HK-2 (cell line): Measurements from ENCODE around the gene STT3B.

Experiments
- DNase-seq: peaks from one replicate; pipeline ENCODE4 v3.0.0-alpha.2; 2018; ENCODE audit not compliant: unreplicated experiment

Gene STT3B

GRCh38 chr3:31639828-31640227 lies 107.1 kb downstream of the STT3B start:
- no peak for DNase-seq

GRCh38 chr3:31645256-31645655 lies 112.5 kb downstream of the STT3B start:
- DNase-seq = no peak

DNA sequence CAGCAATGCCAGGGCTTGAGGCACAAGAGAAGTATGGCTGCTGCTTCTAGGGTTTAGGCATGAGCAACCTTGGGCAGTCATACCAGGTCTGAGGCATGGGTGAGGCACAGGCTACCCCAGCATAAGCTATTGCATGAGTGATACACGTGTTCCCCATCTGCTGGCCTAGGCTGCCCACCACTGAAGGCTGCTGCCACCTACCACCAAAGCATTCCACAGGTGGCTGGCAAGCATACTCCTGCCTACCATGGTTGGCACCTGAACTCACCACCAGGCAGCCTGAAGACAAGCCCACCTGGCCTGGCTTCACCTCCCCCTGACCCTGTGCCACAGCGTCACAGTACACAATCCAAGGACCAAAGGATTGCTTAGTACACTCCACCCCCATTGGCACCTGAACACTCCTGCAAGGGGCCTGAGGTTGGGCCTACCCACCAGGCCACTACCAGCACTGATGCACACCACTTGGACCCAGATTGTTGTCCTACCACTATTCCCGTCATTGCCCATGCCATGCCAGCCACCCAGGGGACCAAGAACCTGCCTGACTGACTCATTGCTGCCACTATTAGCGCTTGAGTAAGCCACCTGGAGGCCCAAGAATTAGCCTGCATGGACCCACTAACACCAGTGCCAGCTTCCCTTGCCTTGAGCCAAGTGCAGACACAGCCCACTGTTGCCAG lies 115.7 kb downstream of the STT3B start:
- DNase-seq = no peak

GRCh38 chr3:31652296-31652695 lies 119.6 kb downstream of the STT3B start:
- no peak for DNase-seq

GRCh38 chr3:31653464-31653863 lies 120.7 kb downstream of the STT3B start:
- no peak for DNase-seq

DNA sequence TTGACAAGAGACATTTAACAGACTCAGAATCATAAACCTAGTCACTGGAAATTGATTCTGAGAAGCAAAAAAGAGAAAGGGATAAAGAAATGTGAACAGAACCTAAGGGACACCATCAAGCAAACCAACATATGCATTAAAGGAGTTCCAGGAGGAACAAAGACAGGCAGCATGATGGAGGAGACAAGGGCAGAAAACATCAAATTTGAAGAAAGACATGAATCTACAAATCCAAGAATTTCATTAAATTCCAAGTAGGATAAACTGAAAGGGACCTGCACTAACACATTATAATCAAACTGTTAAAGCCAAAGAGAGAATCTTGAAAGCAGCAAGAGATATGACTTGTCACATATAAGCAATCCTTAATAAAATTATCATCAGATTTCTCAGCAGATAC lies 122.3 kb downstream of the STT3B start:
- DNase-seq = no peak

GRCh38 chr3:31659246-31659645 lies 126.5 kb downstream of the STT3B start:
- no peak for DNase-seq

GRCh38 chr3:31661286-31661685 lies 128.6 kb downstream of the STT3B start:
- DNase-seq = no peak

DNA sequence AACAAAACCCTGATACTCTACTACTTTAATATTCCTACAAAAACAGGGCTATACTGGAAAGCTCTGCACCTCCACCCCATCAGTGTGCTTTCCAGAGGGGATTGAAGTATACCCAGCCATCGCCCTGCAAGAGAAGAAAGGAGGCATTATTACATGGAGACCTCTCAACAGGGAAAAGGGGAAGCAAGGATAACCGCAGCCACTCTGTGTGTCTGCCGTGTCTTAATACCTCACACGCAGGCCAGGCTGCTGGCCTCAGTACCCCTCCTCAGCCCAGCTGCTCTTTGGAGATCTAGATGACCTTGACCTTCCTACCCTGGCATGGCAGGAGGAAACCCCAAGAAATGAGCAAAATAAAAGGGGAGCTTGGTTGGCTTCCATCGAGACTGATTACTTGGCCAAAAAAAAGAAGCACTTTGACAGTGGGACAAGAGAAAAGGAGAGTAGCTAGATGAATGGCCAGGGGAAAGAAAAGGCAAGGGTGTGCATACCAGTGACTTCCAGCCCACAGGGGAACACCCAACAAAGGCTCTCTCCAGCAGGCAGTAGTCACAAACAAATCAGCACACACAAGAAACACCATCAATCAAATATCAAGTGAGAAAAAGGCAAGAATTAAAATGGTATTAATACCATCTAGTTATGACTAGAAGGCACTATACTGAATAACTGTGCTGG lies 129.4 kb downstream of the STT3B start:
- no peak for DNase-seq

DNA sequence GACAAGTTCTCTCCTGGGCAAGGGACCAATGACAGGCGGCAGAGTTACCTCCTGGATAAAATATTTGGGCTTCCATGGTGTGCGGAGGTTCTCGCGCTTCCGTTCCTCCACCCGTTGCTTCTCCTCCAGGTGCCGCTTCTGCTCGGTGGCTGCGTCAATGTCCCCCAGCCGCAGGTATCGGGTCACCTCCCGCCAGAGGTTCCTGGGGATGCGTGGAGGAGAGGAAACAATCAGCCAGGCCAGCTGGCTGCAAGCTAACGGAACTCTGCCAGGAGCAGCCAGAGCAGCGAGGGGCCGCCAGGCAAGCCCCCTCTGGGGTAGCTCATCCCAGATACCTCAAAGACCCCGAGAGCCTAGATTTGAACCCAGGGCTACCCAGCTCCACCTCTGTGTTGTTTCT lies 131.3 kb downstream of the STT3B start:
- DNase-seq = no peak

- DNase-seq = no peak
Observed at GRCh38 chr3:31667582-31667981, 134.9 kb downstream of the STT3B start.

DNA sequence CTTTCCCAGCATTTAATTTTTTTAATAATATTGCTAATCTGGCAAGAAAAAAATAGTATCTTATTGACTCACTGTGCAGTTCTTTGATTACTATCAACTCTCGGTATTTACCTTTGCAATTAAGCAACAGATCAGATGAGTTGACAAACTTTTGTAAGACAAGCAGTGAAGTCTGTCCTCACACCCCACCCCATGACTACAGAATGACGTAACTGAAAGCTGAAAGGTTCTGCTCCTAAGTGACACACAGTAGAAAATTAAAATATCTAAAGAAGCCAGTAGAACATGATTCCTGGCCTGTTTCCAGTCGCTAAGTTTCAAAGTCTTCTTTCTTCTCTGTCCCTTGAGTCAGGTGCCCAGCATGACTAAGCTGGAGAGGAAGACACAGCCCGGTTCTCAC lies 135.5 kb downstream of the STT3B start:
- DNase-seq = no peak

DNA sequence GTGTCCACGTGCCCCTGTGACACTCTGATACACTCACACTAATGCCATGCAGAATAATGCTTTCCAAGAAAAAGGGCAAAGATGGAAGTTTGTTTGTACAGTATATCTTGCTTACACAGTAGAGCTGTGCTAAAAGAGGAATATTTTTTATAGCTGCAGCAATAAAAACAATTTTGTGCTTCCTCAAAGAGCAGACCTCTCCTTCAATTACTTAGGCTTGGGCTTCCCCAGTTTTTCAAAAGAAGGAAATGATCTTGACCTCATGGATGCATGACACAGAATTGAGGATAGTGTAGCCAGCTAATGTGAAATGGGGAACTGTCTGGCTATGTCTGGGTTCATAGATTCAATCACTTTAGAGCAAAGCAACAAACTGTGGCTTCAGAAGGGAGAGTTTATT lies 137.4 kb downstream of the STT3B start:
- no peak for DNase-seq

- no peak for DNase-seq
Observed at GRCh38 chr3:31670722-31671121, 138.0 kb downstream of the STT3B start.

DNA sequence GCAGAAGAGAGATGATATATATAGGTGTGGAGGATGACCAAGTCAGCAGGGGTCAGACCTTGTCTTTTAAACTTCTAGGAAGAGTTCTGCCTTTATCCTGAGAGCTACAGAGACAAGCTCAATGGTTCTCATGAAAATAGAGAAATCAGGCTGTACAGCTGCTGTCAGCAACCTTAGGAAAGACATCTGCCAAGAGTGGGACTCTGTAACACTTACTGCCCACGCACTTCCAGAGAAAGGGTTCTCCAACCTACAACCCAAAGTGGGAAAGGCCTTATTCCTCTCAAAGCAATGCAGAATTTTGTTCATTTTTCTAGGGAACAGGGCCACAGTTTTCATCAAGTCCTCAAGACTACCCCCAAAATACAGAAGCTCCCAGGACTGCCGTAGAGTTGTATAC lies 138.7 kb downstream of the STT3B start:
- no peak for DNase-seq

DNA sequence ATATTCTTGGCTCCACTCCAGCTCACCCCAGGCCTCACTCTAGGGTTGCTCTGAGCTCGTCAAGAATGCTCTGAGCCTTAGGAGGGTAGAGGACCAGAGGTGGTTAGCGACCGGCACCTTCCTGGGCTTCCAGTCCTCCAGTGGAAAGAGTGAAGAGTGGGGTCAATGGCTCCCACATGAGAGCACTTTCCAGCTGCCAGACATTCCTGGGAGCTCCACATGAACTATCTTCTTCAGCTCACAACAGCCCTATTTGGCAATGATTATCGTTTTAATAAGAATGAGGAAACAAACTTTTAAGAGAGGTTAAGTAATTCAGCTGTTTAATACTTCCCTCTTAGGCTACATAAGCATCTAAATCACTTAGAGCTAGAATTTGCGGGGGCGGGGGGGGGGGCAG lies 139.3 kb downstream of the STT3B start:
- no peak for DNase-seq

DNA sequence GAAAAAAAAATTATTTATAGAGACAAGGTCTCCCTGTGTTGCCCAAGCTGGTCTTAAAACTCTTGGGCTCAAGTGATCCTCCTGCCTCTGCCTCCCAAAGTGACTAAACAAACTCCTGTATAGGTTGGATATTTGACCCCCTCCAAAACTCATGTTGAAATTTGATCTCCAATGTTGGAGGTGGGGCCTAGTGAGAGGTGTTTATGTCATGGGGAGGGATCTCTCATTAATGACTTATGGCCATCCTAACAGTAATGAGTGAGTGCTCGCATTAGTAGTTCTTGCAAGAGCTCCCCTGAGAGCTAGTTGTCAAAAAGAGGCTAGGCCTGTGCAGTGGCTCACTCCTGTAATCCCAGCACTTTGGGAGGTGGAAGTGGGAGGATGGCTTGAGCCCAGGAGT lies 141.2 kb downstream of the STT3B start:
- DNase-seq = no peak

DNA sequence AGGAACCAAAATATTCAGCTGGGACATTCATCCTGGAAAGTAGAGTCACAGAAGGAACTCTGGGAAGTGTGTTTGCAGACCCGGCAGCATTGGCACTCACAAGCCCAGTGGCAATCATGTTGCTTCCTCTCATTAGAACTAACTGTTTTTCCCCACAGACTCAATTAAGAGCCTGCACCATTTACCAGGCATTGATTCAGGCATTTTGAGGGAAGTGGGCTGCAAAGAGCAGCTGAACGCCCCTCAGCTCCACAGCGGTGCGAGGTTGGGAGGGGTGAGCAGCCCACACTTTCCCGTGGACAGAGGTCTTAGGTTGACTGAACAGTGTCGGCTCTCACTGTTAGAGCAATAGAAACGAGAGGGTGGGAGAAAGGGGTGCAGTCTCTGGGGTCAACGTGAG lies 143.8 kb downstream of the STT3B start:
- DNase-seq = no peak

DNA sequence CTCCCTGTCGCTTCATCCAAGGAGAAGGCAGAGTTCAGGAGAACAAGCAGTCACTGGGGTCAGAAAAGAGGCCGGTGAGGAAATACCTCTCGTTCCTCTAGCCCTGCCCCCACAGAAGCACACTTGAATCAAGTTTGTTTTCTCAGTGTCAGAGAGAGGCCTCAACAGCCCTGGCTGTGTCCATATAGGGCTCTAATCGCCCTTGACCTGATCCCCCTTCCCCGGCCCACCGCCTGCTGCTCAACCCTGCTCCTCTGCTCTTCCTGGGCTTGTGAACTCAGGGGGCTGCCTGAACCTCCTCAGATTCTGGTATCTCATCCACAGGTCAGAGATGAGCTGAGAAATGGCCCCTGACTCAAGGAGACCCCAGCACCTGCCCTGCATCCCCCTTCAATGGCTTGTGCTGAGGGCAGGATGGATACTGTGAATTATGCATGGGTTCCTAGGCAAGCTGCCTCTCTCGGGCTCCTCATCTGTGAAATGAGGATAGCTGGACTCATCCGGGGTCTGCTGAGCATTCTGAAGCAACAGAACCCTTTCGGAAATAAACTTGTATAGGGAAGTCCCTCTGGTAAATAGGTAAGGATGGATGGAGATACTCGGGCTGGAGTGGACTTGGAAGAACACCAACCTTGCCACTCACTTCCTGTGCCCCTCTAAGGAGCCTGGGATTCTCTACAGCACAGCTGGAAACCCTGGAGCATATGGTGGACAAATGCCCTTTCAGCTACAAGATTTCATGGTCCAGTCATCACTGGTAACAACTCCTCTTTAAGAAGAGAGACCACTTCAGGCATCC lies 147.5 kb downstream of the STT3B start:
- no peak for DNase-seq
